Activated naive CD8-positive, alpha-beta T cell treated with anti-CD3 and anti-CD28 coated beads, Interleukin-2, amount 50 U/mL, for 16 hours (primary cell): ENCODE measurements around the gene QPRT.
"Not testable (repeated sequence)": the region's sequence is repeated elsewhere in the genome, so short reads cannot be mapped to it uniquely, and the experiment has no call there.

Source experiments
- DNase-seq: peaks from one replicate; pipeline ENCODE4 v3.0.0-alpha.2; 2020; ENCODE audit warnings: low read depth, low spot score

The QPRT gene

GRCh38 chr16:29662729-29663015 lies 16.3 kb upstream of the QPRT start:
- no peak for DNase-seq

GRCh38 chr16:29663016-29663806 lies 15.8 kb upstream of the QPRT start, which contains the start of gene SPN:
TSS of gene SPN (plus strand) at chr16:29663247. CDS start at chr16:29663729, 482 bp downstream.
- no peak for DNase-seq

GRCh38 chr16:29663807-29664090 lies 15.2 kb upstream of the QPRT start:
- DNase-seq, result no peak

GRCh38 chr16:29664091-29664921 lies 14.7 kb upstream of the QPRT start:
- no peak for DNase-seq

GRCh38 chr16:29665294-29666077 lies 13.5 kb upstream of the QPRT start:
- no peak for DNase-seq

- not testable (repeated sequence) for DNase-seq
Observed at GRCh38 chr16:29667322-29667610, 11.7 kb upstream of the QPRT start.

- DNase-seq, result no peak
Observed at GRCh38 chr16:29667755-29668154, 11.2 kb upstream of the QPRT start.

GRCh38 chr16:29668267-29668666 lies 10.7 kb upstream of the QPRT start:
- DNase-seq, result no peak

- no peak for DNase-seq
Observed at GRCh38 chr16:29673501-29673900, 5.5 kb upstream of the QPRT start.

- DNase-seq, result no peak
Observed at GRCh38 chr16:29674188-29674587, 4.8 kb upstream of the QPRT start.

- no peak for DNase-seq
Observed at GRCh38 chr16:29675811-29676643, 3.0 kb upstream of the QPRT start.

- DNase-seq, result no peak
Observed at GRCh38 chr16:29676989-29677785, 1.8 kb upstream of the QPRT start.

- no peak for DNase-seq
Observed at GRCh38 chr16:29680180-29680598, 1.2 kb downstream of the QPRT start.

- DNase-seq, result no peak
Observed at GRCh38 chr16:29683543-29684090, 4.6 kb downstream of the QPRT start.

GRCh38 chr16:29684679-29685078 lies 5.7 kb downstream of the QPRT start:
- no peak for DNase-seq

- DNase-seq, result no peak
Observed at GRCh38 chr16:29686740-29687332, 7.9 kb downstream of the QPRT start.

- DNase-seq, result no peak
Observed at GRCh38 chr16:29687755-29688154, 8.8 kb downstream of the QPRT start.

- DNase-seq, result no peak
Observed at GRCh38 chr16:29688172-29688571, 9.2 kb downstream of the QPRT start.

GRCh38 chr16:29689490-29690351 lies 10.7 kb downstream of the QPRT start:
- DNase-seq, result not testable (repeated sequence)
